K562 (cell line): ENCODE measurements around the gene SYNGR4. TPM values are rescaled to one million over a fixed set of nuclear protein-coding genes. Genes with fewer than 3 reads are reported as not detected.

Experiments
- BDP1 ChIP-seq: IDR thresholded peaks from 3 replicates; pipeline ENCODE4 v1.6.1; 2011; ENCODE audit not compliant: insufficient read length, insufficient read depth
- E2F8 ChIP-seq: fragments of 450-650 bp; IDR thresholded peaks from 2 replicates; pipeline ENCODE4 v1.7.1; 2018; ENCODE audit warnings: mild to moderate bottlenecking, low read depth; ENCODE audit not compliant: partially characterized antibody
- EGR1 ChIP-seq: fragments of 450-650 bp; conservative IDR thresholded peaks from 2 replicates; pipeline ENCODE4 v1.6.1; 2017; ENCODE audit warnings: mild to moderate bottlenecking
- FOS ChIP-seq: IDR thresholded peaks from 3 replicates; pipeline ENCODE4 v1.6.1; 2011; ENCODE audit not compliant: insufficient read length; ENCODE audit errors: extremely low read depth
- FOXP4 ChIP-seq: sonication (generic); formaldehyde crosslinking; IDR thresholded peaks from 2 replicates; pipeline ENCODE4 v1.8.0; 2022; ENCODE audit warnings: mild to moderate bottlenecking, missing genetic modification reagents, borderline replicate concordance
- HDAC2 ChIP-seq: fragments of 450-650 bp; IDR thresholded peaks from 2 replicates; pipeline ENCODE4 v1.6.1; 2016; ENCODE audit warnings: mild to moderate bottlenecking
- KLF13 ChIP-seq: fragments of 450-650 bp; IDR thresholded peaks from 2 replicates; pipeline ENCODE4 v1.6.1; 2016; ENCODE audit warnings: missing genetic modification characterization, low read depth, mild to moderate bottlenecking, missing compliant biosample characterization, moderate library complexity, borderline replicate concordance
- MTF1 ChIP-seq: fragments of 250-450 bp; sonication (Bioruptor Pico); IDR thresholded peaks from 2 replicates; pipeline ENCODE4 v1.9.0; 2021; ENCODE audit warnings: moderate library complexity, mild to moderate bottlenecking, inconsistent platforms, borderline replicate concordance
- NEUROD1 ChIP-seq: fragments of 150-350 bp; IDR thresholded peaks from 2 replicates; pipeline ENCODE4 v1.6.1; 2014; ENCODE audit warnings: borderline replicate concordance, low read length, low read depth; ENCODE audit not compliant: partially characterized antibody
- NR2F6 ChIP-seq: fragments of 450-650 bp; formaldehyde crosslinking; IDR thresholded peaks from 2 replicates; pipeline ENCODE4 v1.4.0; 2020; ENCODE audit warnings: mild to moderate bottlenecking
- PCBP2 ChIP-seq: fragments of 200-400 bp; formaldehyde crosslinking; IDR thresholded peaks from 2 replicates; pipeline ENCODE4 v1.6.1; 2018; ENCODE audit warnings: low read length, low read depth, mild to moderate bottlenecking, moderate library complexity; ENCODE audit not compliant: poor library complexity, severe bottlenecking
- PTBP1 ChIP-seq: fragments of 200-400 bp; formaldehyde crosslinking; IDR thresholded peaks from 2 replicates; pipeline ENCODE4 v1.6.1; 2017; ENCODE audit warnings: low read depth, low read length
- RFX1 ChIP-seq: fragments of 450-650 bp; IDR thresholded peaks from 2 replicates; pipeline ENCODE4 v1.6.1; 2016; ENCODE audit warnings: mild to moderate bottlenecking, moderate library complexity
- THAP7 ChIP-seq: fragments of 250-450 bp; sonication (Bioruptor Pico); IDR thresholded peaks from 2 replicates; pipeline ENCODE4 v1.5.0; 2021
- TRIM24 ChIP-seq, 2 experiments: fragments of 450-650 bp; IDR thresholded peaks; 2 replicates each; pipeline ENCODE4 v1.6.1; 2016
- U2AF1 ChIP-seq: fragments of 200-400 bp; formaldehyde crosslinking; optimal IDR thresholded peaks from 2 replicates; pipeline ENCODE3; 2017; ENCODE audit warnings: mild to moderate bottlenecking, low read depth, low read length, moderate library complexity
- WHSC1 ChIP-seq: IDR thresholded peaks from one replicate; pipeline ENCODE4 v1.6.1; 2012; ENCODE audit warnings: low read length, control low read depth, inconsistent platforms
- YY1 ChIP-seq, 3 experiments: IDR thresholded peaks; 2 replicates each; pipeline ENCODE4 v1.6.1; 2011; ENCODE audit warnings: low read length in 2 of 3, mild to moderate bottlenecking in 2 of 3, moderate library complexity in 2 of 3, borderline replicate concordance in 1 of 3, control low read depth in 1 of 3, low read depth in 1 of 3; ENCODE audit not compliant: insufficient read depth in 3 of 3, insufficient replicate concordance in 2 of 3, control insufficient read depth in 1 of 3, insufficient read length in 1 of 3; ENCODE audit errors: extremely low read depth in 1 of 3
- ZFP30 ChIP-seq: fragments of 250-450 bp; sonication (Bioruptor Pico); IDR thresholded peaks from 2 replicates; pipeline ENCODE4 v1.8.0; 2022; ENCODE audit warnings: moderate library complexity, mild to moderate bottlenecking, inconsistent platforms, borderline replicate concordance
- ZFX ChIP-seq: sonication (generic); formaldehyde crosslinking; IDR thresholded peaks from 2 replicates; pipeline ENCODE4 v1.8.0; 2022; ENCODE audit warnings: mild to moderate bottlenecking, missing genetic modification reagents, moderate library complexity
- ZNF12 ChIP-seq: sonication (generic); formaldehyde crosslinking; IDR thresholded peaks from 2 replicates; pipeline ENCODE4 v1.4.0; 2020; ENCODE audit warnings: mild to moderate bottlenecking, missing genetic modification reagents
- ZNF121 ChIP-seq: sonication (generic); formaldehyde crosslinking; conservative IDR thresholded peaks from 2 replicates; pipeline ENCODE4 v1.8.0; 2022; ENCODE audit warnings: missing genetic modification reagents
- ZNF133 ChIP-seq: fragments of 250-450 bp; sonication (Bioruptor Pico); IDR thresholded peaks from 2 replicates; pipeline ENCODE4 v1.4.0; 2020; ENCODE audit warnings: mild to moderate bottlenecking
- polyA plus RNA-seq, 8 experiments: library from polyadenylated mRNA; depleted of rRNA in 4 of 8; stranded (reverse) in 5 of 8; unstranded in 3 of 8; fragments of >200 nt; fragmentation: Nextera tagmentation in 2 of 8; fragmentation: Illumina TruSeq in 1 of 8; extraction: Ambion mirVana in 2 of 8; extraction: Trizol in 1 of 8; gene quantifications; 2 replicates each; pipeline versions ENCODE4 v1.2.1 to v1.2.3, GENCODE V29; 2011 to 2014; ENCODE audit warnings: inconsistent platforms in 1 of 8, missing spikeins in 1 of 8
- total RNA-seq, 7 experiments: library from RNA; depleted of rRNA in 6 of 7; stranded (reverse); fragments of >200 nt in 6 of 7; fragmentation: Illumina TruSeq in 2 of 7; extraction: Trizol in 2 of 7; gene quantifications; 2 replicates each; pipeline versions ENCODE4 v1.2.1 to v1.2.3, GENCODE V29; 2011 to 2021; ENCODE audit warnings: low replicate concordance in 1 of 7

The SYNGR4 gene
- total and polyA plus RNA-seq, 9 of the 15 experiments (the other 6 are each of a cell fraction or from before 2014, with no cell fraction given) = 0.07 to 0.14 TPM; not detected in 7

GRCh38 chr19:48362716-48363499 lies 1.3 kb upstream of the SYNGR4 start (continued):
- TF ChIP-seq ZNF121 (CRISPR knock-in tag) (no peak), HDAC2 (0 out of 2 replicates have a peak, but pooled peaks have one; percentile 21), E2F8 (no peak), NR2F6 (CRISPR knock-in tag) (no peak), ZFP30 (CRISPR knock-in tag) (no peak), ZFX (CRISPR knock-in tag) (peak; percentile 93), U2AF1 (no peak), BDP1 (no peak), PCBP2 (no peak), KLF13 (tag) (no peak; the same call in 1 of the 2 replicates), YY1 (IDR thresholded peaks at IDR 0.05; ENCODE audit: borderline replicate concordance in 1 of 3, control insufficient read depth in 1 of 3, extremely low read depth in 1 of 3, insufficient read depth in 3 of 3, insufficient read length in 1 of 3, insufficient replicate concordance in 2 of 3, low read depth in 1 of 3, low read length in 2 of 3) (peak in 1 of 3 experiments; percentile 50), NEUROD1 (no peak), FOXP4 (peak; percentile 41; the same call in 1 of the 2 replicates), ZNF133 (CRISPR knock-in tag) (no peak), WHSC1 (no peak), THAP7 (no peak), EGR1 (0 out of 2 replicates have a peak, but pooled peaks have one; percentile 6), TRIM24 (IDR thresholded peaks at IDR 0.05) (no peak), MTF1 (CRISPR knock-in tag) (no peak), PTBP1 (no peak), ZNF12 (peak; percentile 75; the same call in 1 of the 2 replicates), RFX1 (no peak), FOS (no peak)
